Loucy (cell line): Measurements from ENCODE around the gene MYCL.

Experiments
- H2AFZ ChIP-seq: fragments of 200-600 bp; sonication (generic); 2 replicates; pipeline ENCODE4 v1.6.0; 2016; ENCODE audit warnings: antibody characterized with exemption, mild to moderate bottlenecking, low read length, moderate library complexity
- H3F3A ChIP-seq: fragments of 200-600 bp; 2 replicates; pipeline ENCODE4 v1.6.0; 2016; ENCODE audit warnings: antibody characterized with exemption, low read depth, mild to moderate bottlenecking
- H3K27me3 ChIP-seq: fragments of 200-600 bp; sonication (generic); 2 replicates; pipeline ENCODE4 v1.6.1; 2014; ENCODE audit warnings: low read length, mild to moderate bottlenecking; ENCODE audit not compliant: insufficient read depth, poor library complexity, severe bottlenecking
- H3K36me3 ChIP-seq: fragments of 200-600 bp; sonication (generic); 2 replicates; pipeline ENCODE4 v1.6.1; 2016; ENCODE audit warnings: low read length; ENCODE audit not compliant: insufficient read depth
- H3K4me1 ChIP-seq: fragments of 200-600 bp; sonication (generic); 2 replicates; pipeline ENCODE4 v1.5.1; 2014; ENCODE audit warnings: low read length, mild to moderate bottlenecking; ENCODE audit not compliant: insufficient read depth, poor library complexity, severe bottlenecking
- H3K4me2 ChIP-seq: fragments of 200-600 bp; sonication (generic); 2 replicates; pipeline ENCODE4 v1.6.0; 2014; ENCODE audit warnings: antibody characterized with exemption, low read length, low read depth, mild to moderate bottlenecking; ENCODE audit not compliant: poor library complexity, severe bottlenecking
- H3K4me3 ChIP-seq: fragments of 200-600 bp; sonication (generic); 2 replicates; pipeline ENCODE4 v1.5.1; 2014; ENCODE audit warnings: low read length, mild to moderate bottlenecking, mixed read lengths; ENCODE audit not compliant: poor library complexity, severe bottlenecking
- H3K79me2 ChIP-seq: fragments of 200-600 bp; sonication (generic); 2 replicates; pipeline ENCODE4 v1.6.1; 2014; ENCODE audit warnings: low read length; ENCODE audit not compliant: insufficient read depth
- H3K9ac ChIP-seq: fragments of 200-600 bp; sonication (generic); 2 replicates; pipeline ENCODE4 v1.6.0; 2014; ENCODE audit warnings: mild to moderate bottlenecking, low read depth, low read length, moderate library complexity; ENCODE audit not compliant: poor library complexity, severe bottlenecking
- H3K9me2 ChIP-seq: fragments of 200-600 bp; sonication (generic); replicated peaks from 2 replicates; pipeline ENCODE4 v1.6.1; 2016; ENCODE audit warnings: low read depth, low read length, mixed read lengths
- H3K9me3 ChIP-seq: fragments of 200-600 bp; sonication (generic); 2 replicates; pipeline ENCODE4 v1.6.1; 2014; ENCODE audit warnings: mild to moderate bottlenecking, antibody characterized with exemption, low read length, low read depth; ENCODE audit not compliant: insufficient read depth
- H4K20me1 ChIP-seq: fragments of 200-600 bp; sonication (generic); 2 replicates; pipeline ENCODE4 v1.6.0; 2014; ENCODE audit warnings: antibody characterized with exemption, low read length, mild to moderate bottlenecking; ENCODE audit not compliant: insufficient read depth, poor library complexity, severe bottlenecking
- CTCF ChIP-seq: fragments of 200-600 bp; sonication (generic); conservative IDR thresholded peaks from 2 replicates; pipeline ENCODE4 v1.5.1; 2014; ENCODE audit warnings: mild to moderate bottlenecking, antibody characterized with exemption, low read length
- EZH2phosphoT487 ChIP-seq: fragments of 200-600 bp; IDR thresholded peaks from 2 replicates; pipeline ENCODE4 v1.6.1; 2018; ENCODE audit warnings: antibody characterized with exemption, mild to moderate bottlenecking, moderate library complexity, borderline replicate concordance

Gene MYCL

DNA sequence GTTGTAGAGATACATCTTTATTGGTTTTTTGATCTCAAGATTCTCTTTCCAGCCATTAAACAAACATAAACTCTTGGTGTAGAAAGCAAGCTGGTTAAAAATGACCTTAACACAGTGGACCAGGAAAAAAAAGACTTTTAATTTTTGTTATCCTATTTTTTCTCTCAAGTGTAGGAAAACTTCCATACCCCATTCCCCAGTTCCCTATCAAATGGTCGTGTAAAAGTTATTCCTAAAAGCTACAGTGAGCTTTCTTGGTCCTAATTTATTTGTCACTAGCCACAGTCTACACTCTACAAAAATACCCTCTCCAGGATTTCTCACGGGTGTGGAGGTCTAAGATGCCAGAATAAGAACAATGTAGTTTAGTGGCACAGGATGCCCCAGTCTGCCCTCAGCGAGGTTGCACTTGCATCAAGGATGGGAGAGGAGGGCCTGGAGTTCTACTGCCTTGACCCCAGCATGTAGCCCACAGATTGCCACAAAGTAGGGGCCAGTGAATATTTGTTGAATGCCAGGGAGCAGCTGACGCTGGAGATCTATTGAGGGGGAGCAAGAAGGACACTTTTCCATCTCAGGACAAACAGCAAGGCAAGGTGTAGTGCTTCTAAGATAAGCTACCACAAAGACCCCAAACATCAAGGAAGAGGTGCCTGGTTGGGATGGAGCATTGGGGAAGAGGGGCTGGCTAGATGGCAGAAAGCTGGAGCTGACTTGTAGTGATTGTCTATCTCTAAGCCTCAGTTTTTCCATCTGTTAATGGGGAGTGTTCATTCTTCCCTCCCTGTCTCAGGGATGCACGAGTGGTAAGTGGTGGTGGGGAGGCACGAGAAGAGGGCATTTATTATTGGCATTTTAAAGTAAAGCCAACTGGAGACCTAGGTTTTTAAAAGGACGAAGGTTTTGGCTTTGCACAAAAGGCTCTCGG is 1.8 kb downstream of the MYCL start:
- Histone ChIP-seq H4K20me1 (no peaks in the 10 kb centered on the region), H3K4me2 (no peak overlapping the region), H3K4me3 (no peak overlapping the region), H3K9me2 (no peaks in the 10 kb centered on the region), H2AFZ (no peak overlapping the region), H3K27me3 (peaks cover 13% of the 10 kb centered on the region), H3F3A (no peaks in the 10 kb centered on the region), H3K9ac (no peak overlapping the region), H3K4me1 (peaks cover 4% of the 10 kb centered on the region), H3K36me3 (no peaks in the 10 kb centered on the region), H3K9me3 (no peaks in the 10 kb centered on the region), H3K79me2 (no peaks in the 10 kb centered on the region)
- TF ChIP-seq EZH2phosphoT487: no peak
- no peak for TF ChIP-seq CTCF

GRCh38 chr1:39898648-39899603 is 2.8 kb downstream of the MYCL start:
- H3K4me3 ChIP-seq: no peak overlapping the region
- no peaks in the 10 kb centered on the region for H3K79me2 ChIP-seq
- H3K9me3 ChIP-seq: no peaks in the 10 kb centered on the region
- no peak overlapping the region for H3K4me2 ChIP-seq
- peaks cover 4% of the 10 kb centered on the region for H3K4me1 ChIP-seq
- H3K36me3 ChIP-seq: no peaks in the 10 kb centered on the region
- H3K9me2 ChIP-seq: no peaks in the 10 kb centered on the region
- no peaks in the 10 kb centered on the region for H4K20me1 ChIP-seq
- H3K9ac ChIP-seq: no peak overlapping the region
- 0 out of 2 replicates have a peak overlapping the region, but pooled peaks have one; percentile 24 for H2AFZ ChIP-seq
- H3F3A ChIP-seq: no peaks in the 10 kb centered on the region
- H3K27me3 ChIP-seq: peaks cover 13% of the 10 kb centered on the region
- TF ChIP-seq CTCF: no peak
- TF ChIP-seq EZH2phosphoT487: no peak

DNA sequence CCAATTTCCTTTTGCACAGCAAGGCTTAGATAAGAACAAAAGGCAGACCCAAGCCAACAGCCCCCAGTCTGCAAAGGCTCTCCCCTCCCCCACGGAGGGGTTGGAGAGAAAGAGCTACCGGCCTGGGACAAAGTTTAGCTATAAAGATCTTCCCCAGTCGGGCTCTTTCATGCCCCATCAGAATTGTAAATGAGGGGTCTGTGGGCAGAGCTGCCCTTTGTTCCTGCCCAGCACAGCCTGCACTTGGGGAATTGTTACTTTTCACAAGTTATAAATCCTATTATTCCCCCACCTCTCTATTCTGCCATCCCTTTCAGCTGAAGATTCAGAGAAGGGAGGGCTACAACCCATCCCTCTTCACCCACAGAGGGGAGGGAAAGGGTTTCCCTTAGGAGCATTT is 3.5 kb downstream of the MYCL start:
- Histone ChIP-seq H3K9me2 (no peaks in the 10 kb centered on the region), H3K36me3 (no peaks in the 10 kb centered on the region), H3K79me2 (no peaks in the 10 kb centered on the region), H3F3A (no peaks in the 10 kb centered on the region), H3K4me1 (peaks cover 4% of the 10 kb centered on the region), H4K20me1 (no peaks in the 10 kb centered on the region), H3K9me3 (no peaks in the 10 kb centered on the region), H2AFZ (no peak overlapping the region), H3K4me2 (no peak overlapping the region), H3K27me3 (peaks cover 11% of the 10 kb centered on the region), H3K4me3 (no peak overlapping the region), H3K9ac (no peak overlapping the region)
- TF ChIP-seq EZH2phosphoT487 (no peak), CTCF (no peak)
